SU-DHL-6 (cell line): ENCODE data around the gene RCOR2.

ENCODE experiments used
- H2AFZ ChIP-seq: fragments of 200-600 bp; sonication (generic); 2 replicates; pipeline ENCODE4 v1.6.1; 2014; ENCODE audit warnings: low read depth, mild to moderate bottlenecking, moderate library complexity, mixed read lengths, antibody characterized with exemption, low read length; ENCODE audit not compliant: severe bottlenecking
- H3F3A ChIP-seq: fragments of 200-600 bp; shearing (Covaris generic); 2 replicates; pipeline ENCODE4 v1.6.0; 2016; ENCODE audit warnings: antibody characterized with exemption, mild to moderate bottlenecking; ENCODE audit not compliant: insufficient read depth
- H3K27ac ChIP-seq: fragments of 200-600 bp; sonication (generic); 2 replicates; pipeline ENCODE4 v1.5.1; 2016; ENCODE audit warnings: low read depth, mild to moderate bottlenecking, low read length, moderate library complexity, mixed read lengths
- H3K27me3 ChIP-seq: fragments of 200-600 bp; sonication (generic), shearing (Covaris generic); 2 replicates; pipeline ENCODE4 v1.6.0; 2014; ENCODE audit warnings: mild to moderate bottlenecking, low read length
- H3K36me3 ChIP-seq: fragments of 200-600 bp; sonication (generic); 2 replicates; pipeline ENCODE4 v1.6.1; 2014; ENCODE audit warnings: mild to moderate bottlenecking, low read length, mixed read lengths
- H3K4me2 ChIP-seq: fragments of 300-600, 200-600 bp; shearing (Covaris generic), sonication (generic); 2 replicates; pipeline ENCODE4 v1.6.0; 2014; ENCODE audit warnings: low read length, low read depth, mild to moderate bottlenecking; ENCODE audit not compliant: poor library complexity, severe bottlenecking
- H3K4me3 ChIP-seq: fragments of 200-600 bp; sonication (generic); 2 replicates; pipeline ENCODE4 v1.5.1; 2014; ENCODE audit warnings: antibody characterized with exemption, low read length, mild to moderate bottlenecking, mixed read lengths; ENCODE audit not compliant: insufficient read depth, poor library complexity, severe bottlenecking
- H3K79me2 ChIP-seq: fragments of 200-600 bp; sonication (generic); 2 replicates; pipeline ENCODE4 v1.6.1; 2014; ENCODE audit warnings: mild to moderate bottlenecking, low read length, moderate library complexity; ENCODE audit not compliant: insufficient read depth
- H3K9ac ChIP-seq: fragments of 200-600 bp; sonication (generic); 2 replicates; pipeline ENCODE4 v1.7.0; 2014; ENCODE audit warnings: mild to moderate bottlenecking, low read length
- H3K9me2 ChIP-seq: fragments of 200-600 bp; sonication (generic); replicated peaks from 2 replicates; pipeline ENCODE4 v1.6.1; 2014; ENCODE audit warnings: low read length; ENCODE audit not compliant: insufficient read depth
- H3K9me3 ChIP-seq: fragments of 200-600 bp; sonication (generic); 2 replicates; pipeline ENCODE4 v1.6.1; 2014; ENCODE audit warnings: low read length, mixed read lengths; ENCODE audit not compliant: insufficient read depth
- H4K20me1 ChIP-seq: fragments of 200-600 bp; sonication (generic); 2 replicates; pipeline ENCODE4 v1.6.1; 2014; ENCODE audit warnings: low read depth, mild to moderate bottlenecking, antibody characterized with exemption, low read length, moderate library complexity, mixed read lengths
- EZH2phosphoT487 ChIP-seq: fragments of 200-600 bp; sonication (generic), shearing (Covaris generic); conservative IDR thresholded peaks from 2 replicates; pipeline ENCODE4 v1.6.1; 2018; ENCODE audit warnings: mild to moderate bottlenecking, antibody characterized with exemption, low read length, moderate library complexity, mixed read lengths
- TF ChIP-seq, protein P1 (sequence below): fragments of 200-600 bp; sonication (generic); IDR thresholded peaks from one replicate; pipeline ENCODE4 v1.5.1; 2017; ENCODE audit warnings: antibody characterized with exemption, mild to moderate bottlenecking, low read length, moderate library complexity; ENCODE audit not compliant: insufficient read depth, poor library complexity, severe bottlenecking

RCOR2 gene

GRCh38 chr11:63914896-63915691, 1.9 kb downstream of the RCOR2 start:
- Histone ChIP-seq H3F3A (peaks cover 4% of the 10 kb centered on the region; the same call in 1 of the 2 replicates), H3K36me3 (no peaks in the 10 kb centered on the region), H3K4me3 (no peak overlapping the region), H3K27ac (no peak overlapping the region), H3K9me2 (no peaks in the 10 kb centered on the region), H3K9me3 (no peaks in the 10 kb centered on the region), H3K9ac (no peak overlapping the region), H3K27me3 (no peaks in the 10 kb centered on the region), H3K79me2 (no peaks in the 10 kb centered on the region), H2AFZ (no peak overlapping the region), H4K20me1 (no peaks in the 10 kb centered on the region), H3K4me2 (no peak overlapping the region)
- TF ChIP-seq, protein P1, sequence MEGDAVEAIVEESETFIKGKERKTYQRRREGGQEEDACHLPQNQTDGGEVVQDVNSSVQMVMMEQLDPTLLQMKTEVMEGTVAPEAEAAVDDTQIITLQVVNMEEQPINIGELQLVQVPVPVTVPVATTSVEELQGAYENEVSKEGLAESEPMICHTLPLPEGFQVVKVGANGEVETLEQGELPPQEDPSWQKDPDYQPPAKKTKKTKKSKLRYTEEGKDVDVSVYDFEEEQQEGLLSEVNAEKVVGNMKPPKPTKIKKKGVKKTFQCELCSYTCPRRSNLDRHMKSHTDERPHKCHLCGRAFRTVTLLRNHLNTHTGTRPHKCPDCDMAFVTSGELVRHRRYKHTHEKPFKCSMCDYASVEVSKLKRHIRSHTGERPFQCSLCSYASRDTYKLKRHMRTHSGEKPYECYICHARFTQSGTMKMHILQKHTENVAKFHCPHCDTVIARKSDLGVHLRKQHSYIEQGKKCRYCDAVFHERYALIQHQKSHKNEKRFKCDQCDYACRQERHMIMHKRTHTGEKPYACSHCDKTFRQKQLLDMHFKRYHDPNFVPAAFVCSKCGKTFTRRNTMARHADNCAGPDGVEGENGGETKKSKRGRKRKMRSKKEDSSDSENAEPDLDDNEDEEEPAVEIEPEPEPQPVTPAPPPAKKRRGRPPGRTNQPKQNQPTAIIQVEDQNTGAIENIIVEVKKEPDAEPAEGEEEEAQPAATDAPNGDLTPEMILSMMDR = no peak
- no peak for TF ChIP-seq EZH2phosphoT487

DNA sequence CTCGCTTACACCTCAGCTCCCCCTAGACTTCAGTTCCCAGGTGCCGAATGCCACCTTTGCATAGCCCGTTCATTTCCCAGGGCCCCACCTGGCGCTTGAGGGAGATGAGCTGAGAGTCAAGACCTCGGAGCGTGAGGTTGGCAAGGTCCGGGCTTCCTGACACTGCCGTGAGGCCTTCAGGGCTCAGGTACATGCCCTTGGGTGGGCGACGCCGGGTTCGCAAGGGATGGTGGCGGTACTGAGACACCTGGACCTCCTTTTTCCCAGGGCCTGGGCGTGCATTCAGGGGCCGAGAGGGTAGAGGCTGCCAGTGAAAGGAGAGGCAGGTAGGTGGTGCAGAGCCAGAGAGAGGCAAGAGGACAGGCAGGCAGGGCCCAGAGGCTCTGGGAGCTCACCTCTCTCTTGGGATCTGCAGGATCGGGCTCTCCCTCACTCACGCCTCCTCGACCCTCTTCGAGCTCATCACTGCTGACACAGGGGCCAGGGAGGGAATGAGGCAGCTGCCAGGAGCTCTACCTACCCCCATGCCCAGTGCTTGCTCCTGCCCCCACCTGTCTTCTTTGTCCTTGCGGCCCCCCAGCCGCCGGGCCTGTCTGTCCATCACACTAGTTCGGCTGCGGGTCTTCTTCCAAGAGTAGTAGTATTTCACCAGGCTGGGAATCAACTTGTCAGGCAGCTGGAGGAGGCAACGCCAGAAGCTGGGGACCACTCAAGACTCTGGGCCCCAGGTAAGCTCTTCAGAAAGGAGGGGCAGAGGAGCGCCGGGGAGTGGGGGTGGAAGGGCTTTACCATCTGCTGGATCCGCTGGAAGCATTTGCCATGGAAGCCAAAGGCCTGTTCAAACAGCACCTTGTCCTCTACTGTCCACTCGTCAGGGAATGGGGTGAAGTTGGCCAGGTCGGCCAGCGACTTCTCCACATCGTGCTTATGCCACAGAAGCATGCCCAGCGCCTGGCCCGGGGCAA, 2.8 kb downstream of the RCOR2 start:
- Histone ChIP-seq H3K79me2 (no peaks in the 10 kb centered on the region), H2AFZ (no peak overlapping the region), H3K27ac (no peak overlapping the region), H3K4me2 (no peak overlapping the region), H3K9ac (no peak overlapping the region), H3F3A (peaks cover 4% of the 10 kb centered on the region; the same call in 1 of the 2 replicates), H3K4me3 (no peak overlapping the region), H3K27me3 (no peaks in the 10 kb centered on the region), H4K20me1 (no peaks in the 10 kb centered on the region), H3K36me3 (no peaks in the 10 kb centered on the region), H3K9me3 (no peaks in the 10 kb centered on the region), H3K9me2 (no peaks in the 10 kb centered on the region)
- TF ChIP-seq, protein P1 = no peak
- no peak for TF ChIP-seq EZH2phosphoT487

- Histone ChIP-seq H3K36me3 (no peaks in the 10 kb centered on the region), H3K4me3 (no peak overlapping the region), H3K9ac (no peak overlapping the region), H3F3A (peaks cover 4% of the 10 kb centered on the region; the same call in 1 of the 2 replicates), H3K9me3 (no peaks in the 10 kb centered on the region), H2AFZ (no peak overlapping the region), H3K79me2 (no peaks in the 10 kb centered on the region), H3K9me2 (no peaks in the 10 kb centered on the region), H3K27ac (no peak overlapping the region), H3K4me2 (no peak overlapping the region), H4K20me1 (no peaks in the 10 kb centered on the region), H3K27me3 (no peaks in the 10 kb centered on the region)
- TF ChIP-seq, protein P1 = no peak
- no peak for TF ChIP-seq EZH2phosphoT487
These were observed 4.3 kb downstream of the RCOR2 start for GRCh38 chr11:63912678-63913077.
